ENCODE data around the gene PLEKHJ1.

DNA sequence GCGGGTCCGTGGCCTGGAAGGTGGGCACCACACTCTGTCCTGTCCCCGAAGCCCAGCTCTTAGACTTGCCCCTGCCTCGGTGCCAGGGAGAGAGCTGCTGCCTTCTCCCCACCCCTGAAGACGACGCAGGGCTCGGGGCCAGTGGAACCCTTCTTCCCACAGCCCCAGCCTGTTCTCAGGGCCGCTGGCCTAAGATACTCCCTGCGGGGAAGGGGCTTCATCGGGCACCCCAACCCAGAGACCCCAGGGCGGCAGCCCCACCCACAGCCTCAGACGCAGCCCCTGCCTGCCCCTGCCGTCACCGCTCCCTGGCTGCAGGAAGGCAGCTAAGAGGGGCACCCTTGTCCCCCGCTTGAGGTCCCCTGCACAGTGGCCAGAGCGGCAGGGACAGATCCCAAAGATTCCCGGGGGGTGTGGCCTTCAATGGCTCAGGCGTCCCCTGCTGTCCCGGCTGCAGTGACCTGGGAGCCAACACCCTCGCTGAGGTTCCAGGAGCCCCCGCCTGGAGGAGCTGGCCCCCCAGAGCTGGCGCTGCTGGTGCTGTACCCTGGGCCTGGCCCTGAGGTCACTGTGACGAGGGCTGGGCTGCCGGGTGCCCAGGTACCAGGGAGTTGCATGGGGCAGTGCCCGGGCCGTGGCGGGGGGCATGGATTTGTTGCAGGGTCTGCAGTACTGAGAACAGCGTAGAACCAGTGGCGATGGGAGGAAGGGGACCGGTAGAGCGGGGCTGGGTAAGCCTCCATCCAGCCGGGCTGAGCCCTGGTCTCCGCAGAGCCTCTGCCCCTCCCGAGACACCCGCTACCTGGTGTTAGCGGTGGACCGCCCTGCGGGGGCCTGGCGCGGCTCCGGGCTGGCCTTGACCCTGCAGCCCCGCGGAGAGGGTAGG, 14.0 kb upstream of the PLEKHJ1 start:
- TF ChIP-seq CTCF (conservative IDR thresholded peaks at IDR 0.05; ENCODE audit: low read depth, low read length) = no peak
- TF ChIP-seq EZH2 (IDR thresholded peaks at IDR 0.05; ENCODE audit: borderline replicate concordance, low read depth, low read length, poor library complexity, severe bottlenecking) = no peak
